Measurements from ENCODE around the gene SLC39A11. TPM values are rescaled to one million over a fixed set of nuclear protein-coding genes. Genes with fewer than 3 reads are reported as not detected.

Gene SLC39A11
- total and polyA plus RNA-seq, 2 donors (not counting 1 experiment from before 2014, with no cell fraction given) = 12.7 to 27.4 TPM

GRCh38 chr17:72720494-72720825 is 372.0 kb downstream of the SLC39A11 start:
- H3K9ac ChIP-seq (ENCODE audit: insufficient read depth, low read length) = no peak overlapping the region
- TF ChIP-seq CTCF (conservative IDR thresholded peaks at IDR 0.05 in 1 of 2, IDR thresholded peaks at IDR 0.05 in 1 of 2; ENCODE audit: low read depth in 1 of 2, low read length in 2 of 2) = no peak
- TF ChIP-seq EZH2 (IDR thresholded peaks at IDR 0.05; ENCODE audit: low read length, missing control alignments) = no peak
- DNase-seq (ENCODE audit: low read depth in 2 of 2) = no peak
- no peak overlapping the region for H2AFZ ChIP-seq (ENCODE audit: low read length)
- H3K9me3 ChIP-seq (ENCODE audit: control insufficient read depth, insufficient read depth, low read depth, low read length) = no peaks in the 10 kb centered on the region
- no peaks in the 10 kb centered on the region for H3K36me3 ChIP-seq (ENCODE audit: control insufficient read depth, insufficient read depth, low read length)
- H3K4me1 ChIP-seq (ENCODE audit: control insufficient read depth, extremely low read depth, insufficient read depth, low read length) = no peaks in the 10 kb centered on the region
- H3K4me2 ChIP-seq (ENCODE audit: extremely low read depth, insufficient read depth, low read length) = no peak overlapping the region
- no peaks in the 10 kb centered on the region for H4K20me1 ChIP-seq (ENCODE audit: control insufficient read depth, extremely low read depth, insufficient read depth, low read length)
- no peaks in the 10 kb centered on the region for H3K27me3 ChIP-seq (ENCODE audit: control insufficient read depth, insufficient read depth, low read length)
- no peaks in the 10 kb centered on the region for H3K79me2 ChIP-seq (ENCODE audit: control insufficient read depth, insufficient read depth, low read length)
- no peak overlapping the region for H3K27ac ChIP-seq (ENCODE audit: insufficient read depth, low read length)
- no peak overlapping the region for H3K4me3 ChIP-seq (replicated peaks in 1 of 4; ENCODE audit: control extremely low read depth in 1 of 4, insufficient read depth in 1 of 4, low read depth in 3 of 4, low read length in 4 of 4)

GRCh38 chr17:72719578-72720493 is 372.7 kb downstream of the SLC39A11 start:
- Histone ChIP-seq H3K4me1 (ENCODE audit: control insufficient read depth, extremely low read depth, insufficient read depth, low read length) (no peaks in the 10 kb centered on the region), H3K4me2 (ENCODE audit: extremely low read depth, insufficient read depth, low read length) (no peak overlapping the region), H3K4me3 (replicated peaks in 1 of 4; ENCODE audit: control extremely low read depth in 1 of 4, insufficient read depth in 1 of 4, low read depth in 3 of 4, low read length in 4 of 4) (no peak overlapping the region), H3K9ac (ENCODE audit: insufficient read depth, low read length) (no peak overlapping the region), H3K9me3 (ENCODE audit: control insufficient read depth, insufficient read depth, low read depth, low read length) (no peaks in the 10 kb centered on the region), H3K27me3 (ENCODE audit: control insufficient read depth, insufficient read depth, low read length) (no peaks in the 10 kb centered on the region), H3K79me2 (ENCODE audit: control insufficient read depth, insufficient read depth, low read length) (no peaks in the 10 kb centered on the region), H3K27ac (ENCODE audit: insufficient read depth, low read length) (no peak overlapping the region), H4K20me1 (ENCODE audit: control insufficient read depth, extremely low read depth, insufficient read depth, low read length) (no peaks in the 10 kb centered on the region), H3K36me3 (ENCODE audit: control insufficient read depth, insufficient read depth, low read length) (no peaks in the 10 kb centered on the region), H2AFZ (ENCODE audit: low read length) (no peak overlapping the region)
- DNase-seq (ENCODE audit: low read depth in 2 of 2) = peak; percentile 73 to 93
- TF ChIP-seq EZH2 (IDR thresholded peaks at IDR 0.05; ENCODE audit: low read length, missing control alignments) (no peak), CTCF (conservative IDR thresholded peaks at IDR 0.05 in 1 of 2, IDR thresholded peaks at IDR 0.05 in 1 of 2; ENCODE audit: low read depth in 1 of 2, low read length in 2 of 2) (no peak)

GRCh38 chr17:72719206-72719577 is 373.3 kb downstream of the SLC39A11 start:
- Histone ChIP-seq H4K20me1 (ENCODE audit: control insufficient read depth, extremely low read depth, insufficient read depth, low read length) (no peaks in the 10 kb centered on the region), H3K36me3 (ENCODE audit: control insufficient read depth, insufficient read depth, low read length) (no peaks in the 10 kb centered on the region), H3K27me3 (ENCODE audit: control insufficient read depth, insufficient read depth, low read length) (no peaks in the 10 kb centered on the region), H3K4me3 (replicated peaks in 1 of 4; ENCODE audit: control extremely low read depth in 1 of 4, insufficient read depth in 1 of 4, low read depth in 3 of 4, low read length in 4 of 4) (no peak overlapping the region), H3K4me2 (ENCODE audit: extremely low read depth, insufficient read depth, low read length) (no peak overlapping the region), H3K79me2 (ENCODE audit: control insufficient read depth, insufficient read depth, low read length) (no peaks in the 10 kb centered on the region), H3K4me1 (ENCODE audit: control insufficient read depth, extremely low read depth, insufficient read depth, low read length) (no peaks in the 10 kb centered on the region), H3K9me3 (ENCODE audit: control insufficient read depth, insufficient read depth, low read depth, low read length) (no peaks in the 10 kb centered on the region), H3K9ac (ENCODE audit: insufficient read depth, low read length) (no peak overlapping the region), H2AFZ (ENCODE audit: low read length) (no peak overlapping the region), H3K27ac (ENCODE audit: insufficient read depth, low read length) (no peak overlapping the region)
- DNase-seq (ENCODE audit: low read depth in 2 of 2) = no peak
- TF ChIP-seq CTCF (conservative IDR thresholded peaks at IDR 0.05 in 1 of 2, IDR thresholded peaks at IDR 0.05 in 1 of 2; ENCODE audit: low read depth in 1 of 2, low read length in 2 of 2) (no peak), EZH2 (IDR thresholded peaks at IDR 0.05; ENCODE audit: low read length, missing control alignments) (no peak)

All from fibroblast of lung (primary cell).